Measurements from ENCODE around the gene UAP1L1. TPM values are rescaled to one million over a fixed set of nuclear protein-coding genes. Genes with fewer than 3 reads are reported as not detected.

Gene UAP1L1
- total RNA-seq, 2 donors from 2014 or later, result 13.0 to 18.2 TPM

DNA sequence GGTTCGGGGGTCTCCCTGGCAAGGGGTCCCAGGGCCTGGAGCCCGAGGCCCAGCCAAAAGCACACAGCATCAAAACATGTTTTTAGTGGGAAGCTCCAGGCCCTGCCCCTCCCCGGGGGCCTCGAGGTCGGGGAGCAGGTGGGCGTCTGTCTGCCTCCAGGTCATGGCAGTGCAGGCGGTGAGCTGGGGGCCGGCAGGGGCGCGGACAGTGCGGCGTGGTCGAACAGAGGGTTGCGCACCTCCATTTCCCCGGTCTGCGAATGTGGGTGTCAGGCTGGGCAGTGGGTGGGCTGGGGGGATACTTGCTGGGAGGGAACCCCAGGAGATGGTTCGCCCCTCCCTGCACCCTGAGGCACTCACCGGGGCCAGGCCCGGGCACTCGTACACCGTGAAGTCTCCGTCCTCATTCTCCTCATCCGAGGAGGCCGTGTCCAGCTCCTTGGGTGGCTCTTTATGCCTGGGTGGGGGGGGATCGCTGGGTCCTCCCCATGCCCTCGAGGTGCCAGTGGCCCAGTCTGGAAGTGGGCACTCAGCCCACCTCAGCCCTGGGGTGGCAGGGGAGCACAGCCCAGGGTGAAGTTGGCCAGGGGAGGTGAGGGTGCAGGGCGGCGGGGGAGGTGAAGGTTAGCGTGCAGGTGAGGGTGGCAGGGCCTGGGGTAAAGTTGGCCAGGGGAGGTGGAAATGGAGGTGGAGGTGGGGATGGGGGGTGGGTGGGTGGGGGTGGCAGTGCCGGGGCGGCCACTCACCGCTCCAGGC lies 37.5 kb upstream of the UAP1L1 start:
- intact Hi-C loops (cut with DNase I, micrococcal nuclease), result loop anchor here in 1 of 2 donors (5.0 kb wide), 1 partner anchor 252 kb away; no protein-coding TSS in a partner anchor
- DNase-seq, result no peak

DNA sequence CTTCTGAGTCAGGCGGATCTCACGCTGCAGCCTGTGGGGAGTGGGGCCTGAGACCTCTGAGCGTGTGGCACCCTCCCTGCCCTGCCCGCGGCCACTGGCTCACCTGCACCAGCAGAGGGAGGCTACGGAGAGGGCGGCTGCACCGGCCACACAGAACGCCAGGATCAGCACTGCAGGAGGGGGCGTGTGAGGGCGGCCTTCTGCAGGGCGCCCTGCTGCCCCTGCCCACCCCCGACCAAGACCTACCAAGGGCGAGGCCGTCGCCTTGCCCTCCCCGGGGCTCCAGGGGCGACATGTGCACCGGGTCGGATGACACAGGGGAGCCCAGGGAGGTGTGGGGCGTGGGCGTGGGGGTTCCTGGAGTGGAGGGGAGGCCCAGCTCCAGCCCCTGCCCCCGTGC lies 36.7 kb upstream of the UAP1L1 start:
- DNase-seq (no peak), ATAC-seq (no peak)
- intact Hi-C loops (cut with DNase I, micrococcal nuclease), result no loop called here

More for the DNA sequence above, 37.5 kb upstream of the UAP1L1 start:
- no peak for ATAC-seq

DNA sequence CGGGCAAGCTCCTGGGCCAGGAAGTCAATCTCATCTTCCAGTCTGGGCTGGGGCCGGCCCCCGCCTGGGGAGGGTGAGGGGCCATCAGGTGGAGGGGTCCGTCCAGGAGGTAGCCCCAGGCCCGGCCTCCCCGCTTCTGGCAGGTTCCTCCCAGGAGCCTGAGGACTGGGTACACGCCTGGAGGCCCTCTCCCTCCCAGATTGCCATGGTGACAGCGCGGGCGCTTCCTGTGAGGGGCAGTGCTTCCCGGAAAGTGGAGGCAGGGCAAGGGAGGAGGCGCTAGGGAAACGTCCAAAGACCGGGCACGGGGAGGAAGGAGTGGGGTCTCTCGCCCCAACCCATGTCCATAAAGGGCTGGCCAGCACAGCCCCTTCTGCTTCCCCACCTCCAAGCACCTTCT lies 36.2 kb upstream of the UAP1L1 start:
- ATAC-seq (no peak), DNase-seq (no peak)
- intact Hi-C loops (cut with DNase I, micrococcal nuclease), result no loop called here

DNA sequence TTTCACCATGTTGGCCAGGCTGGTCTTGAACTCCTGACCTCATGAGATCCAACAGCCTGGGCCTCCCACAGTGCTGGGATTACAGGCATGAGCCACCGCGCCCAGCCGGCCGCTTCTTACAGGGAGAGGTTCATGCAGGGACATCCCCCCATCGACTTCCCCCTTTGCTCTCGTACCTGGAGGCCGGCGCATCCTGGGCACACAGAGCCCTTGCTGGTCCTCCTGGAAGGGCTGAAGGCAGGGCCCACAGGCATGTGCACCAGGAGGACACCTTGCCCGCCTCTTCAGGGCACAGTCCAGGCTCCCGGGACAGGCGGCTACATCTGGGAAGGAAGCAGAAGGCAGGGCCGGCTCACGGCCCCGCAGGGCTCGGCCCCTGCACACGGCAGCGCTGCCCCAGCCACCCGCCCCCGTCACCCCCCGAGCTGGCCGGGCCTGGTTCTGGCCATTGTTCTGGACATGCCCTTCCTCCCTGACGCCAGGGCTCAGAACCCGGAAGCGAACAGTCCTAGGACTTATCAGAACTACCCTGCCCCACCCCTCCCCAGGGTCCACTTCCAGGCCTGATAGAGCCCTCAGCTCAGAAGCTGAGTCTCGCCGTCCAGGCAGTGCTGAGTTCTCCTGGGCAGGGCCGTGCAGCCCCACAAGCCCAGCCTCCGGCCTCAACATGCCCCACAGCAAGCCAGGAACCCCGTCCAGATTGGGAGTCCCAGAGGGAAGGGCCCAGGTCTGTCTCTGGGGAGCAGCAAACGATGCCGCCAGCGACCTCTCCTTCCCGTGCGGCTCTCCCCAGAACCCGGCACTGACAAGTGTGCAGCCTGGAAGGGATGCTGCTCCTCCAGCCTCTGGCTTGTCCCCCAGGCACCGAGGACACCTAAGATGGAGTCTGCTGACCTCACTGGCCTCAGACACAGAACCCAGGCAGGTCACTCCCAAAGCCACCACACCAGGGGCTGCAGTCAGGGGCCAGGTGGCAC lies 34.3 kb upstream of the UAP1L1 start:
- DNase-seq (no peak), ATAC-seq (no peak)
- intact Hi-C loops (cut with DNase I, micrococcal nuclease), result no loop called here

DNA sequence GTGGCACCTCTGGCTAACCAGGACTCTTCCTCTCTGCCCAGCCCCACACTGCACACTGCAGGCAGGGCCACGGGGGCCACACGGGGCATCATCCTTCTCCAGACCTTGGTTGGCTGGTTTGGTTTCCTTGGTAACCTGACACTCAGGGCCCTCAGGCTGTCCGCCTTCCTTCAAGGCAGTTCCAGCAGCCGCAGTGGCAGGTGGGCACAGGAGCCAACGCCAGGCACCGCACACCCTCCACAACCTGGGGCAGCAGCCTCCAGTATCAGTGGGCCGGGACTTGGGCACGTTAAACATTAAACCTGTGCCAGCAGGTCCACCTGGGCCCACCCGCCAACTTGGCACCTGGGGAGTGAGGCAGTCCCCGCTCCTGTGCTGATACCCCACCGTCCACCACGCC lies 33.3 kb upstream of the UAP1L1 start:
- intact Hi-C loops (cut with DNase I, micrococcal nuclease), result no loop called here
- peak; percentile 2 for ATAC-seq
- no peak for DNase-seq

DNA sequence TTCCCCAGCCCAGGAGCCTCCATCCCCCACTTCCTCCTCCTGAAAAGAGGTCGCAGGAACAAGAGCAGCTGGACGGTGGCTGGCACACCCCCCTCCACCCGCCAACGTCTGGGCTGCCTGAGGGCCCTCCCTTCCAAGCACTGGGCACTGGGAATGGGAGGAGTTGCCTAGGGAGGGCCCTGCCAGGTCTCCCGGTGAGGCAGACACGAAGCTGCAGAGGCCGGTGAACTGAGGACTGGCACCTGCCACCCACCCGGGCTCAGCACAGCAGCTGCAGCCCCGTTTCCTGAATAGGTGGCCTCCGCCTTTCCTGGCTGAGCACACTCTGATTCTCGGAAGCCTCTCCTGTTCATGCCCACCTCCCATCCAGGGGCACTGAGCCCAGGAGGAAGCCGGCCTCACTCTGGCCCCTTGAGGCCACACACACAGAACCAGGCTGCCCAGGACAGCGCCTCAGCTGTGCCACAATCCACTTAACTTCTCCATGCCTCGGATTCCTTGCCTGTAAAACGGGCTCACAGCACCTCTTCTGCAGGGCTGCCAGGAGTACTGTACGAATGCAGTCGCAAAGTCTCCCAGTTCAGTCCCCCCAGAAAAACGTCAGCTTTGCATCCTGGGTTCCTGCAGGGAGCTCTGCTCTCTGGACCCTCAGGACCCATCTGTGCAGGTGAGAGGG lies 32.7 kb upstream of the UAP1L1 start:
- intact Hi-C loops (cut with DNase I, micrococcal nuclease), result no loop called here
- ATAC-seq (peak; percentile 76), DNase-seq (peak; percentile 74 to 75)

DNA sequence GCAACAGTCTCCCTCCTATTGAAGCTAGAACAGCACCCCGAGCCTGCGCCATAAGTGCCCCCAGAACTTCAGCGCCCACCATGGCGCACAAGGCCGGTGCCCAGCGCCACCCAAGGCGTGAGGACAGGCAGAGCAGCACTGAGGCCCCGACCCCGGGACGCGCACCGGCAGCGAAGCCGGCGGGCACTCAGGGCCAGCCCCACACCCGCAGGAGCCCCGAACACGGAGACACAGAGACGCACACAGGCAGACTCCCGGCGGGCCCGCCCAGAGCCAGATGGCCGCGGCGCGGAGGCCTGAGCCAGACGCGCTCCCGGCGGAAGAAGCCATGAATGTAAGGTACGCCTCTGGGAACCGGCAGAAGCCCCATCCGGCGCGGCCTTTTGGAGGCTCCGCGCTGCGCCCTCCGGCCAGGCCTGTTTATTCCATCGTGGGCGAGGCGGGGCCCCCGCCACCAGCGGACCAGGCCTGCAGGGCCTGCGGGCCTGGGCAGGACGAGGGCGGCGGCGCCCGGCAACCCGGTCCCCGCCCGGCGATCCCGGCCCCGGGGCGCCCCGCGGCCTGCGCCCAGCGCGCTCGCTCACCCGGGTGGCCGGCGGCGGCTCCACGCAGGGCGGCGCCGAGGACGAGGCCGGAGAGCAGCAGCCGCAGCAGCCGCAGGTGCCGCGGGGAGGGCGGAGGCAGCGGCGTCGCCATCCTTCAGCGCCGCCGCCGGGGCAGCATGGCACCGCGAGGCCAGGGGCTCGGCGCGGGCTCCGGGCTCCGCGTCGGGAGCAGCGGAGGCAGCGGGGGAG lies 31.8 kb upstream of the UAP1L1 start:
- DNase-seq (peak in 1 of 2 donors; percentile 52), ATAC-seq (peak; percentile 37)
- intact Hi-C loops (cut with DNase I, micrococcal nuclease), result no loop called here

DNA sequence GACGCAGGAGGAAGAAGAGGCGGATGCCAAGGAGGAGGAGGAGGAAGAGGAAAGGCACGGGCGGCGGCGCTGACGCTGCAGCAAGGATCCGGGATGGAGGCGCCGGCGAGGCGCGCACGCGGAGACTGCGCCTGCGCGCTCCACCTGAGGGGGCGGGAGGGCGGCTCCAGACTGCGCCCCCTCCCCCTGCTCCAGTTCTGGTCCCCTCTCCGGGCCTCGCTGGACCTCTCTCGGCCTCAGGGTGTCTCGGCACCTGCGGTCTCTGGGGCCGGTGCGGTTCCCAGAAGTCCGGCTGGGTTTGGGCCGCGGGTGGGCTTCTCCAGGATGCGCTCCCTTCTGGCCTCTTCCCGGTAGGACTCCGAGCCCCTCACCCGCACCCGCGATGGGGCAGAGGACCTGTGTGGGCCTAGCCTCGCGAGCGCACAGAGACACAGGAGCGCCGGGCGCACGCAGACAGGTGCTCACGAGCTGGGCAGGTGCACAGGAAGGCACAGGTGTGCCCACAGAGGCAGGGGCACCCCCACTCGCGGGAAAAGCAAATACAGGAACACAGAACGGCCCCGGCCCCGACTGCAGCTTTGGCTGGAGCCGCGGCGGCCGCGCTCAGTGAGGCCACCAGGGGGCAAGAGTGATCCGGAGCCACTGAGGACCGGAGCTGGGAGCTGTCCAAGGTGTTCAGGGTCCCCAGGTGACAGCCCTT lies 31.1 kb upstream of the UAP1L1 start, which contains the start of gene NPDC1:
Gene NPDC1 (minus strand): TSS at position 90 of the 700 bp plus-strand sequence. CDS start 188 bp downstream, outside the sequence.
- DNase-seq (peak; percentile 75 to 91), ATAC-seq (peak; percentile 67)
- intact Hi-C loops (cut with DNase I, micrococcal nuclease), result no loop called here

DNA sequence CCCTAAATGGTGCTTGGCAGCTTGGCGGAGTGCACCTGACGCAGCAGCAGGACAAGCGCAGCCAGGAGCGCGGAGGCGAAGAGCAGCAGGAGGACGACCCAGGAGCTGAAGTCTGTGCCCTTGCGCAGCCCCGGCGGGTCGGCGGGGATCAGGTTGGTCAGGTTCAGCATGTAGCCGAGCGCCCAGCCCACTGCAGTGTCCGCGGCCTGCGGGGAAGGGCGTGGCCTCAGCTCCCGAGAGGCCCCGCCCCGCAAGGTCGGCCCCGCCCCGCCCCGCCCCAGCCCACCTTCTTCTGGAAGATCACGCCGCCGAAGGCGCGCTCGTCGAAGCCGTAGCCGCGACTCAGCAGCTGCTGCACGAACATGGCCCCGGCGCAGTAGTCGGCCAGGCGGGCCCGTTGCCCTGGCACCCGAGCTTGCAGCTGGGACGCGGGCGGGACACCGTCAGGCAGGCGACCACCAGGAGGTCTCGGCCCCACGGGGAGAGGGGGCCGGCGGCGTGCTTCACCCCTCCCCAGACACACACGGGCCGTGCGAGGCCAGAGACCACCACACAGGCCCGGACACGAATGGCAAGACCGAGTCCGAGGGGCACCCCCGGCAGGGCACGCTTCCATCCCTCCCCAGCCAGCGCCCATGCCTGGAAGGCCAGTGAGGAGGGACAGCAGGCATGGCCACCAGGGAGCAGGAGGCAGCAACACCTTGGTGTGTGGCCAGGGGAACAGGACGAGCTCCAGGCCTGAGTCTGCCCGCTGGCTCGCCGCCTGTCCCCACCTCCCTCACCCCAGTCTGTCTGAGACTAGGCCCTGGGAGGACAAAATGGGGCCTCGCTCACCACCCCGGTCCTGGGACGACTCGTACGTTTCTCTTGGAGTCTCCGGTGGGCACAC lies 28.4 kb upstream of the UAP1L1 start:
- intact Hi-C loops (cut with DNase I, micrococcal nuclease), result no loop called here
- no peak for ATAC-seq
- DNase-seq, result no peak

DNA sequence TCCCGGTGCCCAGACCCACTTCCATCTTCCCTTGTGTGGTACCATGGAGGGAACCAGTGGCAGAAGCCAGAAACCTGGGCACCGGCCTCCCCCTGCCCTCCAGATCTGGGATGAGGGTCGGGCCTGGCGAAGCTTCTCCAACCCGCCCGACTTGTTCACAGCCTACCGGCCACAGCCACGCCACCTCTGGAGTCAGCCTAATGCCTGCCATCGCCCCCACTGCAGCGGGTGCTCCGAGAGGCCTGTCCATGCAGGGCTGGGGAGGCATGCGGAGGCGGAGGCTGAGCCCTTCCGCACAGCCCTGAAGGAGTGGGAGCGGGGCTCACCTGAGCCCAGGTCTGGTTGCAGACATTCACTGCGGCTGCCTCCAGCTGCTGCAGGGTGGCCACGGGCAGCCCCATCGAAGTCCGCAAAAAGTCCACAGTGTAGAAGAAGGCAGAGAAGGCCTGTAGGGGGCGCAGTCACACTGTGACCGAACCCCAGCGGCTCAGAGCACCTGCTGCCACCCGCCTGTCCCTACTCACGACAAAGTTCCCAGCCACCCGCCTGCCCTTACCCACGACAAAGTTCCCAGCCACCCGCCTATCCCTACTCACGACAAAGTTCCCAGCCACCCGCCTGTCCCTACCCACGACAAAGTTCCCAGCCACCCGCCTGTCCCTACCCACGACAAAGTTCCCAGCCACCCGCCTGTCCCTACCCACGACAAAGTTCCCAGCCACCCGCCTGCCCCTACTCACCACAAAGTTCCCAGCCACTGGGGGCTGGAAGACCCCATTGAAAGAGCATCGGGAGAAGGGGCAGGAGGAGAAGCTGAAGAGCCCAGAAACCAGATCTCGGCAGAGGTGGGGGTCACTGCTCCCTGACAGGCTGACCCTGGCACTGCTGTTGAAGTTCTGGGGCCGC lies 27.5 kb upstream of the UAP1L1 start:
- intact Hi-C loops (cut with DNase I, micrococcal nuclease), result no loop called here
- peak in 1 of 2 donors; percentile 87 for DNase-seq
- ATAC-seq, result peak; percentile 9

DNA sequence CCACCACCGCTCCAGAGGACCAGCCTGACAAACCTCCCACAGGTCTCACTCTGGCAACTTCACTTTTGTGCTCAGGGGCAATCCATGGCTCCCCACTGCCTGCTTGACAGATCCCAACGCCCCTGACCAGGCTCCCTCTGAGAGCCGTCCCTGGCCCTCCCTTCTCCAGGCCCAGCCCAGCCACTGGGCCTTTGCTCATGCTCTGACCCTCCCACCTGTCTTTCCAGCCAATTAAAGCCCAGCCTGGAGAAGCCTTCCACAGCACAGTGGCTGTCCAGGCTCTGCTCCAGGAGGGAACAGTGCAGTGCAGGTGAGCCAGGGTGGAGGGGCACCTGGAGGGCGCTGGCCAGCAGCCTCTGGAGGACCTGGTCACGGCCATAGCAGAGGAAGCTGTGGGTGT lies 26.7 kb upstream of the UAP1L1 start:
- intact Hi-C loops (cut with DNase I, micrococcal nuclease), result no loop called here
- DNase-seq, result no peak
- no peak for ATAC-seq

DNA sequence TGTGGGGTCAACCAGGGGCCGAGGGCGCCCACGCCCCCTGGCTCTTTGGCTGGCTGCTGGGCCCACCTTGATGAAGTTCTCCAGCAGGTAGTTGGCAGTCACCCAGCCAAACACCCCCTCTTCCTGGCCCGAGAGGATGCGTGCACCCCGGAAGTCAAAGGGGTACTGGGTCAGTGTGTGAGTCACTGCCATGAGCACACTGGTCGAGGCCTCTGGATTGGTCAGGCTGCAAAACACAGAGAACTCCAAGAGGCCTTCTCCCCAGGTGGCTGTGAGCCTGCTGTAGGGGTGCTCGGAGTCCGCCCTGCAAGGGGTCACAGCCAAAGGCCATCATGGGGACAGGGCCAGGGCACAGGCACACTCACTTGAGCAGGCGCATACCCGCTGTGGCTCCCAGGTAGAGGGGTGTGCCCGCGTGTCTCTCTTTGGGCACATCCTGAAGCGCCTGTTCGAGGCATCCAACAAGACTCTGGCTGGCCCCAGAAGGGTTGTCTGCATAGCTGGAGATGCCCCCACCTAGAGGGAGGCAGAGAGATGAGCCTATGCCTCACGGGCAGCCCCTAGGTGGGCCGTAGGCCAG lies 26.1 kb upstream of the UAP1L1 start:
- intact Hi-C loops (cut with DNase I, micrococcal nuclease), result no loop called here
- ATAC-seq (no peak), DNase-seq (no peak)

DNA sequence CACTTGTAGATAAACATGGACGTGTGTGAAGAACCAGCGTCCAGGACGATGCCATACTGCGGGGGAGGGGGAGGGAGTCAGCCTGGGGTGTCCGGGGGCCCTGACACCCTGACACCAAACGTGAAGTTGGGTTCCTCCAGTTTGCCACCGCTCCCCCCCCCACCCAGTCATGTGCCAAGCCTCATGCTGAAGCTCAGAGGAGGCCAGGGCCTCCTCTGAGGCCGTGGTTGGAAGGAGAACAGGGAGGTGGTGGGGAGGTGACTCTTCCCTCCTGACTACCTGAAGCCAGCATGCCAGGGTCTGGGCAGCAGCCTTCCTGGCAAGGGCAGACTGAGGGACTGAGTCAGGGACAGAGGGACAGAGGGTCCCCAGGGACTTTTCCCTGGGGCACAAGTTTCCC lies 25.0 kb upstream of the UAP1L1 start:
- DNase-seq, result no peak
- intact Hi-C loops (cut with DNase I, micrococcal nuclease), result no loop called here

DNA sequence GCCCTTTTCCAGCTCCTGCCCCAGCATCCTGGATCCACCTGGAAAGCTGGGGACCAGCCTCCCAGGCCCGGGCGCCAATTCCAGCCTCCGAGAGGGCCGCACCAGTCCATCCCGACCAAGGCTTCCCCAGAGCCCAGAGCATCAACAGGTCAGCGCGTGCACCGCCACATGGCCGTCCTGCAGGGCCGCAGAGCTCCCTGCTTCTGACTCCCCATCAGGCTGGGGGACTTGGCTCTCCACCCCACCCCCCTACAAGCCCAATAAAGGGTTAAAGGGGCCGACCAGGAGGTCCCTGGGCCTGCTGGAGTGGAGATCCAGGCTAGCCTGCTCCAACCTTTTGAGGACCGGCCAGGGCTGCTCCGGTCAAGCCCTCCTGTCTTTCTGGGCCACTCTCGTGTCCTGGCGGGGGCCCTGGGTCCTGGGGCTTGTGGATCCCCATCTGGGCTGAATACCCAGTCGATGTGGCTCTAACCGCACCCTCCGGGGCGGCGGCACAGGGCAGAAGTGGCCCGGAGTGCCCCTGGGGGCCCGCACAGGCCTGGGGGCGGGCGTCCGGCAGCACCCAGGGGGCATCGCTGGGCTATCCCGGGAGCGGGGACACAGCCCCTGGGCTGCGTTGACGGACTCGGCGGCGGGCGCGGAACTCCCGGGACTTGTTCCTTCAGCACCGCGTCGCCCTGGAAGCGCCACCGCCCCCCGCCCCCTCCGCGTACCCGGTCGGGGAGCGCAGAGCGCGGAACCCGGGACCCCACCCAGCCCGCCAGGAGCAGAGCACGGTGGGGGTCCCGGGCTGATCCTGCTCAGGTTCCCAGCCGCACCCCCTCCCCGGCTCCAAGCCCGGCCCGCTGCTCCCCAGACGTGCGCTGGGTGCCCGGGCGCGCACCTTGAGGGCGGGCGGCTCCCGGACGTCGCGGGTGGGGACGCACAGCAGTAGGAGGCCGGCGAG lies 24.0 kb upstream of the UAP1L1 start:
- ATAC-seq (peak; percentile 35), DNase-seq (no peak)
- intact Hi-C loops (cut with DNase I, micrococcal nuclease), result no loop called here

More for the DNA sequence above, 25.0 kb upstream of the UAP1L1 start:
- ATAC-seq, result no peak

Data from left colon (tissue), 2 donors.